Non-pigmented ciliary epithelial cell (primary cell): ENCODE measurements around the gene TSSC4.

Source experiments
- DNase-seq: peaks from one replicate; pipeline ENCODE4 v3.0.0-alpha.2; 2010; ENCODE audit warnings: low read depth

Gene TSSC4

DNA sequence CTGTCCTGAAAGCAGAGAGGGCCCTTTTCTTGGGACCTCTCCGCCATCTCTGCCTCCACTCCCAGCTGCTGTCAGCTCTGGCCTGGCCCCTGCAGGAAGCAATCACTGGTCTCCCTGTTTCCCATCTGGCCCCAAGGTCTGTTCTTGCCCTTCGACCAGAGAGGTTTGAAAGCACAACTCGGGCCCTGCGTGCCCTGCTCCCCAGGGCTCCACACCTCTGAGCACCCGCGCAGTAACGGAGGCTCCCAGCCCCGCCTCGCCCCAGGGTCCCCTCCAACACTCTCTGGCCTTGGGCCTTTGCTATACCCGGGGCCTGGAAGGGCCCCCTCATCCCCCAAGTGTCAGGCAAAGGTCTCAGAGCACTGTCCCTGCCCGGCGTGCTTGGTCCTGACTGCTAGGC is 31.2 kb upstream of the TSSC4 start:
- no peak for DNase-seq

GRCh38 chr11:2369896-2370295 is 30.7 kb upstream of the TSSC4 start:
- no peak for DNase-seq

- DNase-seq, result no peak
Observed at GRCh38 chr11:2374456-2375201, 25.9 kb upstream of the TSSC4 start.

GRCh38 chr11:2375341-2375853 is 25.2 kb upstream of the TSSC4 start:
- DNase-seq, result no peak

GRCh38 chr11:2375964-2376551 is 24.5 kb upstream of the TSSC4 start:
- no peak for DNase-seq

DNA sequence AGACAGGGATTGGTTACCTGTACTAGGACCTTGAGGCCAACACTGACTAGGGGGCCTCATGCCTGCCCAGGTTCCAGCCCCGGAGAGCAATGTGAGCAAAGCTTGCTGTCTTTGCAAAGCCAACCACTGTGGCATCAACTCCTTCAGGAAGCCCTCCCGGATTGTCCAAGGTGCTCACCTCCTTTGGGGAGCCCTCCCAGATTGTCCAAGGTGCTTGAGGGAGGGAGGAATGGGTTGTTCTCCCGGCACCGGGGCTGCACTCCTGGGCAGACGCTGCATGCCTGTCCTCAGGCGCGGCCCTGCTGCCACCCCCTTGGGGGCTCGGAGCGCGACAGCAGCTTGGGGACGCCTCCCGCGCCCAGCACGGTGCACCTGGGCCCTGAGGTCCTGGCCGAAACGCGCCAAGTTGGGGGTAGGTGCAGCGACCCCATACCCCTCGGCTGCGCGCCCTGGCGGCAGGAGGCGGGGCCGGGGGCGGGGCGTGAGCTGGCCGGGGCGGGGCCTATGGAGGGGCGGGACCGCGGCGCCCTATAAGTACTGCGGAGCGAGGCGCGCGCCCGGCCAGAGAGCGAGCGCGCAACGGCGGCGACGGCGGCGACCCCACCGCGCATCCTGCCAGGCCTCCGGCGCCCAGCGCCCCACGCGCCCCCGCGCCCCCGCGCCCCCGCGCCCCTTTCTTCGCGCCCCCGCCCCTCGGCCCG is 23.6 kb upstream of the TSSC4 start, which contains the start of gene CD81:
Gene CD81, plus strand, starts transcription at position 560 of the 701 bp plus-strand sequence. CDS start 240 bp downstream, outside the sequence.
- DNase-seq, result no peak

- DNase-seq, result no peak
Observed at GRCh38 chr11:2377511-2378443, 22.8 kb upstream of the TSSC4 start.

DNA sequence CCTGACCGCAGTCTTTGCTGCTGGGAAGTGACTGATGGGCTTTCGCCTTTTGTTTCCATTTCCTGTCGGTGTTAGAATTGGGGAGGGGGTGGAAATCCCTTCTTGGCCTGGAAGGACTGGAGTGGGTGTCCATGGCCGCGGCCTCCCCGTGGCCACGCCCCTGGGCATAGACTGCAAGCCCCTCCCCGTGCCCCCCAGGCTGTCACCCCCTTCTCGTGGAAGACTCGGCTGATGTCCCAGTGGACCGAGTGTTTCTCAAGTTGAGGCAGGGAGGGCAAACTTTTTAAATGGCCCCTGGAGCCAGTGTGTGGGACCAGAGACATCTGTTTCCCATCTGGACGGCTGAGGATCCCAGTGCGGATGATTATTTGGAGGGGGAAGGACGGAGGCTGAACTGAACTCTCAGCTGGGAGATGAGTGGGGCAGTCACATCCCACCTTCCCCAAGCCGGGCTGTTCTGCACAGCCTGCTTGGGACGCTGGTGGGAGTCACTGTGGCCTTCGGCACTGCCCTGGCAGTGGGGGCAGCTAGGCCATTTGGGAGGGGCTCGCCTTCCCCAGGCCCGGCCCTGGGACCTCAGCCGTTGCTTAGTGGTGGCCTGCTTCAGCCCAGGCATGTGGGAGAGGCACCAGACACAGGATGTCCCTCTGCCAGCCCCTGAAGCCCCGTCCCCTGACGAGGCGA is 21.9 kb upstream of the TSSC4 start:
- DNase-seq, result no peak

DNA sequence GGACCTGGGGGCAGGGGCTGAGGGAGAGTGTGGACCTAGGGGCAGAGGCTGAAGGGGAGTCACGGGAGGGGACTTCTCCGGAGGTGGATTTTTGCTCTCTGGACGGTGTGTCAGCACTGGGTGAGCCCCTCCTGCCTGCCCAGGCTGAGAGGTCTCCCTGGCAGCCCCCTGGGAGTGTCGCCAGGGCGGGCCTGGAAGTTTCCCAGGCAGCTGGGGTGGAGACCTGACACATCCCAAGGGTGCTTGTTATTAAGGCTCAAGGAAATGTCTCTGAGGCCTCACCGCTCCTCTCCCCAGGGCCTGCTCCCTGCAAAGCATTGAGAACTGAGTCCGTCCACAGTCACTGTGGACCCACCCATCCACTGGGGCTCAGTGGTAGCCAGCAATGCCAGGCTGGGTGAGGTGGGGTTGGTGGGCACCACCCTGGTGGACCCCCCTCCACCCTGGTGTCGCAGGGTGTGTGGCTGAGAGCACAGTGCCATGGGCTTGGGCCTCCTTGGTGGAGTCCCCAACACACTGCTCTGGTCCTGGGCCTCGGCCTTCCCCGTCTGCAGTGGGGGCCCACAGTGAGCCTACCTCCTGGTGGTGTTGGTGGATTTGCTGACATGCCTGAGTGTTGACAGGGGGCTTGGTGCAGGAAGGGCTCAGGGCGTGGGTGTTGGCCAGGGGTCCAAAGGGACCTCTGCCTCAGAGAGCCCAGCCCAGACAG is 20.9 kb upstream of the TSSC4 start:
- no peak for DNase-seq

GRCh38 chr11:2380396-2380795 is 20.2 kb upstream of the TSSC4 start:
- no peak for DNase-seq

- DNase-seq, result no peak
Observed at GRCh38 chr11:2380807-2381350, 19.7 kb upstream of the TSSC4 start.

GRCh38 chr11:2381494-2382128 is 18.9 kb upstream of the TSSC4 start:
- no peak for DNase-seq

- no peak for DNase-seq
Observed at GRCh38 chr11:2382129-2382517, 18.4 kb upstream of the TSSC4 start.

- DNase-seq, result no peak
Observed at GRCh38 chr11:2382936-2383851, 17.4 kb upstream of the TSSC4 start.

DNA sequence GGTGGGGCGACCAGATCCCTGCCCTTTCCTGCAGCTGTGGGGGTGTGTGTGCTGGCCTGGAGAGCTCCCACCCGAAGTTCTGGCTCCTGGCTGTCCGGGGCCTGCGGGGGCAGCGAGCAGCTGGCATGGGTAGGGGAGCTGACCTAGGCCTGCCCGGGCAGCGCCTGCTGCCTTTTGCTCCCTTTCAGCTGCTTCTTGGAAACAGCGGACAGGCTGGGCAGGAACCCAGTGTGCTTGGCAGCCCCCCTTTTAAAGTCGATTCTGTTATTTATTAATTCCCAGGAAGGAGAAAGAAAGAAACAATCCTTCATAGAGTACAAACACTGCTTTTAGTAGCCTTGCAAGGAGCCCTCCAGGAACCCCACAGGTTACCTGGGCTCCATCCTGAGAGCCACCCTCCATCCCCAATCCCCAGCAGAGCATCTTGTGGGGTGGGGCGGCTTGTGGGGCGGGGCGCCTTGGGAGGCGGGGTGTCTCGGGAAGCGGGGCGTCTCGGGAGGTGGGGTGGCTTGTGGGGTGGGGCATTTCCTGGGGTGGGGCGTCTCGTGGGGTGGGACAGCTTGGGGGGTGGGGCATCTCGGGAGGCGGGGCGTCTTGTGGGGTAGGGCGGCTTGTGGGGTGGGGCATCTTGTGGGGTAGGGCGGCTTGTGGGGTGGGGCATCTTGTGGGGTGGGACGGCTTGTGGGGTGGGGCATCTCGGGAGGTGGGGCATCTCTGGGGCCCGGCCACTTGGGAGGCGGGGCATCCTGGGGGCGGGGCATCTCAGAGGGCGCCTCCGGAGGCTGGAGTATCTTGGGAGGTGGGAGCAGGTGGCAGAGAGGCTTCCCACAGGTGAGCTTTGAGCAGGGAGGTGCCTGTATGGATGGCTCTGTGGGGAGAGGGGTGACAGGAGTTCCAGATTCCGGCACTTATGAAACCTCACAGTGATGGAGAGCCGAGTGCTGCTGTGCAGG is 16.4 kb upstream of the TSSC4 start:
- no peak for DNase-seq

DNA sequence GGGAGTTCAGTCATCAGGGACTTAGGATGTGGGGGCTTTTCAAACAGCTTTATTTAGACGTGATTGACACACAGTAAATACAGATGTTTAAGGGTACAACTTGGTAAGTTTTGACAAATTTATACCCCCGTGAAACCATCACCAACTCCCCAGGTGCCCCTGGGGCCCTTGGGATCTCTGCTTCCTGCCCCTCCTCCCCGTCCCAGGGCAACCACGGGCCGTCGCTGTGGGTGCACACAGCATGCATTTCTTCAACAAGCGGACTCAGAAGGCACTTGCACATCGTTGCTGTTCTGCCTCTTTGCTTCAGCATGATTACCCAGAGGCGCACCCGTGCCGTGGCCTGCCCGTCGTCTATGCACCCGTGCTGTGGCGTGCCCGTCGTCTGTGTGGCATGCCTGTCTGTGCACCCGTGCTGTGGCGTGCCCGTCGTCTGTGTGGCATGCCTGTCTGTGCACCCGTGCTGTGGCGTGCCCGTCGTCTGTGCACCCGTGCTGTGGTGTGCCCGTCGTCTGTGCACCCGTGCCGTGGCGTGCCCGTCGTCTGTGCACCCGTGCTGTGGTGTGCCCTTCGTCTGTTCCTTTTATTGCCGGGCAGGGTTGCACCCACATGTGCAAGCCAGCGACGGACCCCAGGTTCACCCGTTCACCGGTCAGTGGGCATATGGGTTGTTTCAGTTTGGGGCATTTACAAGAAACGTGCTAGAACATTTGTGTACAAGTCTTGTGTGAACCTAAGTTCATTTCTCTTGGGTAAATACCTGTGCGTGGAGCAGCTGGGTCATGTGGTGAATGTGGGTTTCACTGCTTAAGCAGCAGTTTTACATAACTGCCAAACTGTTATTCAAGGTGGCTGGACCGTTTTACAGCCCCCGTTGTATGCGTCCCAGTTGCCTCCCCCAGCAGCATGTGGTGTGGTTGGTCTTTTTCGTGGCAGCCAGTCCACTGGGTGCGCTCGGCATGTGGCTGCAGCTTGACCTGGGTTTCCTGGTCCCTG is 15.1 kb upstream of the TSSC4 start:
- no peak for DNase-seq
